SK-N-SH (cell line): ENCODE measurements around the gene MAP3K2. TPM values are rescaled to one million over a fixed set of nuclear protein-coding genes. Genes with fewer than 3 reads are reported as not detected.

Experiments
- CTCF ChIA-PET: fragments of 300-600, 350-600 bp; formaldehyde crosslinking; extraction: SDS; loops from one replicate; lab custom pipeline; 2021; lab: Yijun Ruan, JAX
- POLR2A ChIA-PET: fragments of 350-600 bp; sonication (Branson Sonifier 250); formaldehyde crosslinking; extraction: SDS; loops from one replicate; lab custom pipeline; 2020; ENCODE audit warnings: antibody characterized with exemption, inconsistent platforms; lab: Yijun Ruan, JAX
- DNase-seq: peaks from one replicate; pipeline ENCODE4 v3.0.0; 2012
- H2AFZ ChIP-seq: fragments of 200-600 bp; sonication (generic); 2 replicates; pipeline ENCODE4 v1.8.1; 2016; ENCODE audit warnings: antibody characterized with exemption, mild to moderate bottlenecking, low read depth
- H3F3A ChIP-seq: fragments of 200-600 bp; sonication (generic); replicated peaks from 2 replicates; pipeline ENCODE3; 2016; ENCODE audit warnings: antibody characterized with exemption, mild to moderate bottlenecking; ENCODE audit not compliant: insufficient read depth
- H3K27ac ChIP-seq, 2 experiments: fragments of 200-500 bp in 1 of 2; fragments of 200-600 bp in 1 of 2; sonication (Bioruptor generic) in 1 of 2; sonication (generic), shearing (Covaris generic) in 1 of 2; 2 replicates each; pipeline versions ENCODE4 v1.5.1 to v1.6.1; 2014 to 2016; ENCODE audit warnings: low read depth in 2 of 2, inconsistent platforms in 1 of 2, low read length in 1 of 2, mild to moderate bottlenecking in 1 of 2, mixed read lengths in 1 of 2
- H3K27me3 ChIP-seq: fragments of 200-600 bp; sonication (generic), shearing (Covaris generic); 2 replicates; pipeline ENCODE4 v1.6.1; 2016; ENCODE audit warnings: mixed run types; ENCODE audit not compliant: insufficient read depth
- H3K36me3 ChIP-seq, 2 experiments: fragments of 200-500 bp in 1 of 2; fragments of 200-600 bp in 1 of 2; sonication (Bioruptor generic) in 1 of 2; sonication (generic) in 1 of 2; replicated peaks in 1 of 2; 2 replicates each; pipeline versions ENCODE3 to v1.5.1; 2014 to 2016; ENCODE audit warnings: low read length in 1 of 2, mild to moderate bottlenecking in 1 of 2; ENCODE audit not compliant: insufficient read depth in 2 of 2, control insufficient read depth in 1 of 2
- H3K4me1 ChIP-seq, 2 experiments: fragments of 200-500 bp in 1 of 2; fragments of 200-600 bp in 1 of 2; sonication (Bioruptor generic) in 1 of 2; sonication (generic), shearing (Covaris generic) in 1 of 2; 2 replicates each; pipeline versions ENCODE4 v1.5.1 to v1.6.1; 2014 to 2016; ENCODE audit warnings: low read depth in 1 of 2, low read length in 1 of 2, mixed run types in 1 of 2; ENCODE audit not compliant: insufficient read depth in 2 of 2, control insufficient read depth in 1 of 2
- H3K4me2 ChIP-seq: fragments of 200-600 bp; sonication (generic), shearing (Covaris generic); 2 replicates; pipeline ENCODE4 v1.6.1; 2017; ENCODE audit warnings: mixed run types
- H3K4me3 ChIP-seq, 2 experiments: fragments of 200-500 bp in 1 of 2; fragments of 200-600 bp in 1 of 2; sonication (Bioruptor generic) in 1 of 2; sonication (generic), shearing (Covaris generic) in 1 of 2; 2 replicates each; pipeline versions ENCODE4 v1.5.1 to v1.8.1; 2014 to 2016; ENCODE audit warnings: low read depth in 2 of 2, inconsistent platforms in 1 of 2, low read length in 1 of 2, mild to moderate bottlenecking in 1 of 2, mixed read lengths in 1 of 2, moderate library complexity in 1 of 2
- H3K79me2 ChIP-seq: fragments of 200-600 bp; sonication (generic); 2 replicates; pipeline ENCODE4 v1.8.1; 2017; ENCODE audit warnings: mild to moderate bottlenecking; ENCODE audit not compliant: insufficient read depth
- H3K9ac ChIP-seq: fragments of 200-600 bp; sonication (generic); 2 replicates; pipeline ENCODE4 v1.6.1; 2017; ENCODE audit warnings: mixed run types
- H3K9me2 ChIP-seq: fragments of 200-600 bp; sonication (generic); 2 replicates; pipeline ENCODE4 v1.6.1; 2017; ENCODE audit warnings: mixed run types
- H3K9me3 ChIP-seq: fragments of 200-600 bp; sonication (generic); 2 replicates; pipeline ENCODE4 v1.6.1; 2017; ENCODE audit warnings: mixed run types, mild to moderate bottlenecking, moderate library complexity
- H4K20me1 ChIP-seq: fragments of 200-600 bp; sonication (generic); 2 replicates; pipeline ENCODE4 v1.6.1; 2017; ENCODE audit warnings: mild to moderate bottlenecking, mixed run types; ENCODE audit not compliant: insufficient read depth
- CHD2 ChIP-seq: fragments of 150-350 bp; IDR thresholded peaks from 2 replicates; pipeline ENCODE4 v1.6.1; 2018; ENCODE audit warnings: low read length; ENCODE audit not compliant: partially characterized antibody
- ELF1 ChIP-seq: IDR thresholded peaks from 2 replicates; pipeline ENCODE4 v1.4.0; 2012
- EZH2phosphoT487 ChIP-seq: fragments of 200-600 bp; sonication (generic); IDR thresholded peaks from 2 replicates; pipeline ENCODE4 v1.6.1; 2017; ENCODE audit warnings: low read depth, mixed run types, mild to moderate bottlenecking, antibody characterized with exemption, moderate library complexity, borderline replicate concordance
- GATA2 ChIP-seq: sonication (generic); formaldehyde crosslinking; IDR thresholded peaks from 2 replicates; pipeline ENCODE4 v1.5.0; 2020; ENCODE audit warnings: mild to moderate bottlenecking, missing genetic modification reagents
- MAX ChIP-seq: IDR thresholded peaks from 2 replicates; pipeline ENCODE4 v1.4.0; 2012; ENCODE audit warnings: low read depth
- MXI1 ChIP-seq: IDR thresholded peaks from 2 replicates; pipeline ENCODE4 v1.6.1; 2012; ENCODE audit warnings: mild to moderate bottlenecking, low read depth, low read length, improper control_type of control experiment
- NFIC ChIP-seq: IDR thresholded peaks from 2 replicates; pipeline ENCODE4 v1.4.0; 2012; ENCODE audit warnings: borderline replicate concordance
- RAD21 ChIP-seq: IDR thresholded peaks from 2 replicates; pipeline ENCODE4 v1.6.1; 2012; ENCODE audit warnings: mild to moderate bottlenecking, low read length
- SIN3A ChIP-seq: IDR thresholded peaks from 2 replicates; pipeline ENCODE4 v1.6.1; 2012; ENCODE audit warnings: low read depth, mild to moderate bottlenecking, low read length, moderate library complexity, borderline replicate concordance
- TEAD4 ChIP-seq: IDR thresholded peaks from 2 replicates; pipeline ENCODE4 v1.4.0; 2012; ENCODE audit warnings: mild to moderate bottlenecking, borderline replicate concordance; ENCODE audit not compliant: insufficient read depth
- USF1 ChIP-seq: IDR thresholded peaks from 2 replicates; pipeline ENCODE4 v1.4.0; 2012; ENCODE audit warnings: low read depth, borderline replicate concordance
- ZBTB33 ChIP-seq: IDR thresholded peaks from 2 replicates; pipeline ENCODE4 v1.4.0; 2012; ENCODE audit warnings: low read depth, borderline replicate concordance
- WGBS: methylation state at CpG from one replicate; pipeline ENCODE4 v1.1.6; 2017; ENCODE audit warnings: low lambda C conversion rate; 5-methylcytosine and 5-hydroxymethylcytosine counted together
- polyA plus RNA-seq, 3 experiments: library from polyadenylated mRNA; depleted of rRNA; stranded (reverse); fragments of >200 nt; gene quantifications; 2 replicates each; pipeline ENCODE4 v1.2.3, GENCODE V29; 2012

The MAP3K2 gene
- polyA plus RNA-seq, 1 of the 3 experiments (the other 2 are of a cell fraction): 2.7 TPM

- TF ChIP-seq MAX (no peak), EZH2phosphoT487 (no peak), NFIC (no peak), CHD2 (no peak), USF1 (no peak)
- TF ChIP-seq, all 33 proteins: peak for 0
These were observed 46.7 kb upstream of the MAP3K2 start (continued) for GRCh38 chr2:127434515-127434914.

- Histone ChIP-seq H3K79me2 (no peaks in the 10 kb centered on the region), H2AFZ (no peak overlapping the region), H3K27me3 (no peaks in the 10 kb centered on the region), H3F3A (no peaks in the 10 kb centered on the region), H3K4me2 (no peak overlapping the region), H3K4me1 (no peaks in the 10 kb centered on the region; a peak in 1 of 4 replicates), H4K20me1 (no peaks in the 10 kb centered on the region), H3K27ac (no peak overlapping the region), H3K9ac (no peak overlapping the region), H3K4me3 (no peak overlapping the region), H3K9me3 (no peaks in the 10 kb centered on the region), H3K36me3 (no peaks in the 10 kb centered on the region), H3K9me2 (no peaks in the 10 kb centered on the region)
- WGBS: 70% methylated on average over 13 of the region's 14 CpGs
- ChIA-PET CTCF (interaction anchor here (1.4 kb wide), 1 partner anchor 16 kb away, joined by 4 read pairs; no protein-coding TSS in a partner anchor), POLR2A (no interaction called here)
- TF ChIP-seq TEAD4 (no peak), RAD21 (no peak), SIN3A (no peak), GATA2 (no peak), CHD2 (no peak), ELF1 (no peak), MXI1 (no peak), ZBTB33 (no peak), EZH2phosphoT487 (no peak)
- no peak for DNase-seq
These were observed 43.7 kb upstream of the MAP3K2 start for GRCh38 chr2:127431408-127432023.
